H9 (cell line): Measurements from ENCODE around the gene PRKCZ. TPM values are rescaled to one million over a fixed set of nuclear protein-coding genes. Genes with fewer than 3 reads are reported as not detected.

Experiments used
- DNase-seq: peaks from one replicate; pipeline ENCODE4 v3.0.0-alpha.2; 2017
- H2AFZ ChIP-seq: one replicate; pipeline ENCODE4 v1.6.1; 2013; ENCODE audit warnings: mild to moderate bottlenecking, low read length, control low read depth, moderate library complexity
- H2AK5ac ChIP-seq: 2 replicates; pipeline ENCODE4 v1.6.1; 2013; ENCODE audit warnings: low read length, control low read depth, mixed read lengths; ENCODE audit not compliant: insufficient read length
- H2BK120ac ChIP-seq: one replicate; pipeline ENCODE4 v1.6.1; 2013; ENCODE audit warnings: low read depth, mild to moderate bottlenecking, low read length, control low read depth, inconsistent platforms; ENCODE audit not compliant: poor library complexity, severe bottlenecking
- H2BK12ac ChIP-seq: 2 replicates; pipeline ENCODE4 v1.6.1; 2013; ENCODE audit warnings: low read length, control low read depth, mixed read lengths, low read depth; ENCODE audit not compliant: insufficient read length
- H2BK15ac ChIP-seq: 2 replicates; pipeline ENCODE4 v1.6.1; 2013; ENCODE audit warnings: low read depth, low read length, control low read depth
- H2BK20ac ChIP-seq: one replicate; pipeline ENCODE4 v1.6.1; 2013; ENCODE audit warnings: low read depth, mild to moderate bottlenecking, low read length, control low read depth, inconsistent platforms; ENCODE audit not compliant: poor library complexity, severe bottlenecking
- H2BK5ac ChIP-seq: 2 replicates; pipeline ENCODE4 v1.6.1; 2013; ENCODE audit warnings: low read length, control low read depth, mixed read lengths; ENCODE audit not compliant: insufficient read length
- H3K14ac ChIP-seq: 2 replicates; pipeline ENCODE4 v1.6.1; 2013; ENCODE audit warnings: low read length, control low read depth; ENCODE audit not compliant: insufficient read depth
- H3K18ac ChIP-seq: 2 replicates; pipeline ENCODE4 v1.6.1; 2013; ENCODE audit warnings: low read depth, mild to moderate bottlenecking, mixed read lengths, low read length, control low read depth; ENCODE audit not compliant: insufficient read length
- H3K23ac ChIP-seq: 2 replicates; pipeline ENCODE4 v1.6.1; 2013; ENCODE audit warnings: low read length, control low read depth, mixed read lengths, low read depth; ENCODE audit not compliant: insufficient read length
- H3K23me2 ChIP-seq: 2 replicates; pipeline ENCODE4 v1.6.1; 2013; ENCODE audit warnings: low read depth, mild to moderate bottlenecking, mixed read lengths, low read length, control low read depth; ENCODE audit not compliant: insufficient read length, poor library complexity, severe bottlenecking
- H3K27ac ChIP-seq: 2 replicates; pipeline ENCODE4 v1.5.1; 2013; ENCODE audit warnings: low read length, control low read depth, mixed read lengths, low read depth; ENCODE audit not compliant: insufficient read length
- H3K27me3 ChIP-seq: 2 replicates; pipeline ENCODE4 v1.6.1; 2013; ENCODE audit warnings: low read length, control low read depth, inconsistent platforms; ENCODE audit not compliant: insufficient read depth
- H3K4ac ChIP-seq: 2 replicates; pipeline ENCODE4 v1.6.1; 2013; ENCODE audit warnings: low read depth, mild to moderate bottlenecking, control low read depth, inconsistent platforms, low read length, moderate library complexity
- H3K4me1 ChIP-seq: 2 replicates; pipeline ENCODE4 v1.6.1; 2013; ENCODE audit warnings: low read length, control low read depth, inconsistent platforms; ENCODE audit not compliant: insufficient read depth
- H3K4me2 ChIP-seq: 2 replicates; pipeline ENCODE4 v1.6.1; 2013; ENCODE audit warnings: low read length, control low read depth, mixed read lengths; ENCODE audit not compliant: insufficient read length, insufficient read depth
- H3K56ac ChIP-seq: 2 replicates; pipeline ENCODE4 v1.6.1; 2013; ENCODE audit warnings: low read depth, mild to moderate bottlenecking, mixed read lengths, low read length, control low read depth; ENCODE audit not compliant: insufficient read length
- H3K79me1 ChIP-seq: 2 replicates; pipeline ENCODE4 v1.6.1; 2013; ENCODE audit warnings: low read depth, mild to moderate bottlenecking, moderate library complexity, low read length, control low read depth, inconsistent platforms; ENCODE audit not compliant: insufficient read depth, poor library complexity, severe bottlenecking
- H3K79me2 ChIP-seq: 2 replicates; pipeline ENCODE4 v1.6.1; 2013; ENCODE audit warnings: low read length, control low read depth, inconsistent platforms; ENCODE audit not compliant: insufficient read depth
- H3K9ac ChIP-seq: 2 replicates; pipeline ENCODE4 v1.6.1; 2013; ENCODE audit warnings: low read length, control low read depth, mixed read lengths; ENCODE audit not compliant: insufficient read length; ENCODE audit errors: extremely low read depth
- H3K9me3 ChIP-seq: one replicate; pipeline ENCODE4 v1.6.1; 2013; ENCODE audit warnings: low read depth, low read length, inconsistent platforms; ENCODE audit not compliant: control insufficient read depth
- H3T11ph ChIP-seq: one replicate; pipeline ENCODE4 v1.6.1; 2013; ENCODE audit warnings: mild to moderate bottlenecking, low read length, control low read depth, inconsistent platforms
- H4K20me1 ChIP-seq: one replicate; pipeline ENCODE4 v1.6.1; 2013; ENCODE audit not compliant: control insufficient read depth, insufficient read length, insufficient read depth
- H4K5ac ChIP-seq: 2 replicates; pipeline ENCODE4 v1.6.1; 2013; ENCODE audit warnings: low read depth, mild to moderate bottlenecking, mixed read lengths, low read length, control low read depth; ENCODE audit not compliant: insufficient read length
- H4K8ac ChIP-seq: replicated peaks from 2 replicates; pipeline ENCODE4 v1.6.1; 2013; ENCODE audit warnings: low read length, control low read depth, mixed read lengths, low read depth; ENCODE audit not compliant: insufficient read length
- H4K91ac ChIP-seq: 2 replicates; pipeline ENCODE4 v1.6.1; 2013; ENCODE audit warnings: low read depth, mild to moderate bottlenecking, moderate library complexity, mixed read lengths, low read length, control low read depth; ENCODE audit not compliant: insufficient read length
- H3K27ac Mint-ChIP-seq, 3 experiments: 2 replicates in 2 of 3; 3 replicates in 1 of 3; pipeline ENCODE4 v1.8.0; 2020 to 2021; ENCODE audit warnings: mixed read lengths in 3 of 3, mild to moderate bottlenecking in 1 of 3, moderate library complexity in 1 of 3
- H3K27me3 Mint-ChIP-seq: 2 replicates; pipeline ENCODE4 v1.8.0; 2021; ENCODE audit warnings: low read depth, mild to moderate bottlenecking, moderate library complexity, mixed read lengths
- H3K36me3 Mint-ChIP-seq, 3 experiments: 2 replicates in 2 of 3; 3 replicates in 1 of 3; pipeline ENCODE4 v1.8.0; 2020 to 2021; ENCODE audit warnings: low read depth in 3 of 3, mixed read lengths in 3 of 3; ENCODE audit not compliant: insufficient read depth in 1 of 3
- H3K4me1 Mint-ChIP-seq, 2 experiments: 2 replicates each; pipeline ENCODE4 v1.8.0; 2020; ENCODE audit warnings: mixed read lengths in 2 of 2
- H3K4me3 Mint-ChIP-seq, 2 experiments: 2 replicates in 1 of 2; 3 replicates in 1 of 2; pipeline ENCODE4 v1.8.0; 2020 to 2021; ENCODE audit warnings: mild to moderate bottlenecking in 2 of 2, mixed read lengths in 2 of 2, moderate library complexity in 1 of 2
- H3K9me3 Mint-ChIP-seq, 2 experiments: 2 replicates in 1 of 2; 3 replicates in 1 of 2; pipeline ENCODE4 v1.8.0; 2020; ENCODE audit warnings: mild to moderate bottlenecking in 2 of 2, mixed read lengths in 2 of 2, moderate library complexity in 1 of 2
- WGBS: extraction: QIAGEN DNeasy Blood & Tissue Kit; methylation state at CpG from one replicate; pipeline ENCODE4 v1.1.7; 2013; ENCODE audit warnings: missing lambda C conversion rate, low lambda C conversion rate, mixed read lengths; ENCODE audit not compliant: insufficient read length; ENCODE audit errors: extremely low coverage; 5-methylcytosine and 5-hydroxymethylcytosine counted together
- total RNA-seq: library from RNA; stranded (reverse); gene quantifications from 2 replicates; pipeline ENCODE4 v1.2.1, GENCODE V29; 2021
- TF ChIP-seq, protein P1 (sequence below): fragments of 200-600 bp; sonication (generic); conservative IDR thresholded peaks from 3 replicates; pipeline ENCODE4 v1.8.0; 2021; ENCODE audit warnings: antibody characterized with exemption, mild to moderate bottlenecking

PRKCZ gene
- total RNA-seq, 1 experiment from 2014 or later = 48.4 TPM

- peaks cover 3% of the 10 kb centered on the region for H3K23me2 ChIP-seq
- H3K79me1 ChIP-seq = no peaks in the 10 kb centered on the region
- no peaks in the 10 kb centered on the region for H4K20me1 ChIP-seq
- no peak overlapping the region for H4K5ac ChIP-seq
- DNase-seq = no peak
- no CpG with 5 or more reads among the region's 28 CpGs for WGBS
- Mint-ChIP-seq H3K27me3 (no peaks in the 10 kb centered on the region; the same call in 1 of the 2 replicates), H3K27ac (peak overlapping the region in 1 of 3 experiments; percentile 92; a peak in 3 of 7 replicates), H3K4me3 (no peak overlapping the region), H3K9me3 (no peaks in the 10 kb centered on the region), H3K4me1 (peaks cover 13 to 16% of the 10 kb centered on the region in 2 experiments), H3K36me3 (peaks cover 0 to 15% (median 9%) of the 10 kb centered on the region in 3 experiments; a peak in 2 of 7 replicates)
- no peak overlapping the region for H3K4me2 ChIP-seq
- H2AK5ac ChIP-seq = no peak overlapping the region
- no peaks in the 10 kb centered on the region; the same call in 1 of the 2 replicates for H3K4me1 ChIP-seq
- no peak overlapping the region for H3K23ac ChIP-seq
- H3K18ac ChIP-seq = no peak overlapping the region
- TF ChIP-seq, protein P1, sequence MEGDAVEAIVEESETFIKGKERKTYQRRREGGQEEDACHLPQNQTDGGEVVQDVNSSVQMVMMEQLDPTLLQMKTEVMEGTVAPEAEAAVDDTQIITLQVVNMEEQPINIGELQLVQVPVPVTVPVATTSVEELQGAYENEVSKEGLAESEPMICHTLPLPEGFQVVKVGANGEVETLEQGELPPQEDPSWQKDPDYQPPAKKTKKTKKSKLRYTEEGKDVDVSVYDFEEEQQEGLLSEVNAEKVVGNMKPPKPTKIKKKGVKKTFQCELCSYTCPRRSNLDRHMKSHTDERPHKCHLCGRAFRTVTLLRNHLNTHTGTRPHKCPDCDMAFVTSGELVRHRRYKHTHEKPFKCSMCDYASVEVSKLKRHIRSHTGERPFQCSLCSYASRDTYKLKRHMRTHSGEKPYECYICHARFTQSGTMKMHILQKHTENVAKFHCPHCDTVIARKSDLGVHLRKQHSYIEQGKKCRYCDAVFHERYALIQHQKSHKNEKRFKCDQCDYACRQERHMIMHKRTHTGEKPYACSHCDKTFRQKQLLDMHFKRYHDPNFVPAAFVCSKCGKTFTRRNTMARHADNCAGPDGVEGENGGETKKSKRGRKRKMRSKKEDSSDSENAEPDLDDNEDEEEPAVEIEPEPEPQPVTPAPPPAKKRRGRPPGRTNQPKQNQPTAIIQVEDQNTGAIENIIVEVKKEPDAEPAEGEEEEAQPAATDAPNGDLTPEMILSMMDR = no peak
- H3K4ac ChIP-seq = no peak overlapping the region
- H3K27me3 ChIP-seq = no peaks in the 10 kb centered on the region
- no peak overlapping the region for H2BK120ac ChIP-seq
- H3K9ac ChIP-seq = no peak overlapping the region
- H2BK15ac ChIP-seq = no peak overlapping the region
- no peaks in the 10 kb centered on the region for H3K9me3 ChIP-seq
- H4K91ac ChIP-seq = no peak overlapping the region
- no peaks in the 10 kb centered on the region for H3K79me2 ChIP-seq
- no peak overlapping the region for H3T11ph ChIP-seq
- no peak overlapping the region for H2BK12ac ChIP-seq
- no peak overlapping the region for H3K56ac ChIP-seq
- no peak overlapping the region for H3K14ac ChIP-seq
- no peak overlapping the region for H2BK20ac ChIP-seq
- no peak overlapping the region for H4K8ac ChIP-seq
- no peak overlapping the region for H2BK5ac ChIP-seq
- H2AFZ ChIP-seq = no peak overlapping the region
- no peak overlapping the region for H3K27ac ChIP-seq
Measured at GRCh38 chr1:2110738-2111673, 60.8 kb downstream of the PRKCZ start.
